NAMALWA (cell line): ENCODE results near the gene TSHZ2.
"Not testable (repeated sequence)": the region's sequence is repeated elsewhere in the genome, so short reads cannot be mapped to it uniquely, and the experiment has no call there.

Experiments used
- DNase-seq: peaks from one replicate; pipeline ENCODE4 v3.0.0-alpha.2; 2015; ENCODE audit warnings: low spot score

The TSHZ2 gene

DNA sequence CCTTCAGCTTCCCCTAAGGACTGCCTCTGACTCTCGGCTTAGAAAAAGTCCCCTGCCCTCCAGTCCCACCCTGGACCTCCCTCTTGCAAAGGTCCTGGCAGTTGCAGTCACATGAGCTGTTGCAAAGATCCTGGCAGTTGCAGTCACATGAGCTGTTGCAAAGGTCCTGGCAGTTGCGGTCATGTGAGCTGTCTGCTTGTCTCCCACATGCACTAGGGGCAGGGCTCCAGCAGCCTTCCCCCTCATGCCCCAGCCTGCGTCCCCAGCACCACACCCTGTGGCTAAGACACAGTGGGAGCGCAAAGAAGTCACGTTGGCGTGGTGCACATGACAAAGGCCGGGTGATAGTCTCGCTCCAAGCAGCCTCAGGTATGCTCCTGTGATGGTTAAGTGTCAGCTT lies 538.5 kb downstream of the TSHZ2 start:
- no peak for DNase-seq

GRCh38 chr20:53512076-53512475 lies 539.9 kb downstream of the TSHZ2 start:
- DNase-seq: no peak

- DNase-seq: no peak
These were observed 541.0 kb downstream of the TSHZ2 start for GRCh38 chr20:53513168-53513488.

- DNase-seq: no peak
These were observed 541.5 kb downstream of the TSHZ2 start for GRCh38 chr20:53513489-53514298.

DNA sequence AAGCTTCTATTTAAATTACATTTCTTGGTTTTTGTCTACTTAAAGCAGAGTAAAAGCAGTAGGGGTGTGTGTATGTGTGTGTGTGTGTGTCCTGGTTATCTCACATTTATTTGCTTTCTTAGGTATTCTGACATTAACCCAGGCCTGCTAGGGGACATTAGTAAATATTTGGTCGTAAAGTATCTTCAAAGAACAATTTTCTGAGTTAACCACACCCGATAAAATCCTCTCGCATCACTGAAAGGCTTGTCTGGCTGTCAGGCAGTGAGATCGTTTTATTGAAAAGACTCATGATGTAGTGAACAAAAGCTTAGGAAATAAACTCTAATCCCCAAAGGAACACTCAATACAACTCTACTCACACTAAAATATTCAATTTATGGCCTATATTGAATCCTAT lies 543.6 kb downstream of the TSHZ2 start:
- DNase-seq: no peak

- no peak for DNase-seq
These were observed 545.0 kb downstream of the TSHZ2 start for GRCh38 chr20:53517146-53517545.

GRCh38 chr20:53521421-53521820 lies 549.3 kb downstream of the TSHZ2 start:
- not testable (repeated sequence) for DNase-seq

DNA sequence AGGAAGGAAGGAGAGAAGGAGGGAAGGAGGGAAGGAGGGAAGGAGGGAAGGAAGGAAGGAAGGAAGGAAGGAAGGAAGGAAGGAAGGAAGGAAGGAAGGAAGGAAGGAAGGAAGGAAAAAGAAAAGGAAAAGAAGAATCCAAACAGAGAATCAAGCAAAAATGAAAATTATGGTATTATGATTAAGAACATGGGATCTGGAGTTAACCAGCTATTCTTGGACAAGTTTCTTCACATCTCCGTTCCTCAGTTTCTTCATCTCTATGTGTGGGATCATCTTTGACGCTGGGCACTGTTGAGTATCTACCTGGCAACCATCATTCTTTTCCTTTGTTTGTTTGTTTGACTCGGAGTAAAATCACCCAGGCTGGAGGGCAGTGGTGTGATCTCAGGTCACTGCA lies 549.9 kb downstream of the TSHZ2 start:
- no peak for DNase-seq

- no peak for DNase-seq
These were observed 550.5 kb downstream of the TSHZ2 start for GRCh38 chr20:53522696-53523095.

- DNase-seq: not testable (repeated sequence)
These were observed 551.5 kb downstream of the TSHZ2 start for GRCh38 chr20:53523615-53524014.

DNA sequence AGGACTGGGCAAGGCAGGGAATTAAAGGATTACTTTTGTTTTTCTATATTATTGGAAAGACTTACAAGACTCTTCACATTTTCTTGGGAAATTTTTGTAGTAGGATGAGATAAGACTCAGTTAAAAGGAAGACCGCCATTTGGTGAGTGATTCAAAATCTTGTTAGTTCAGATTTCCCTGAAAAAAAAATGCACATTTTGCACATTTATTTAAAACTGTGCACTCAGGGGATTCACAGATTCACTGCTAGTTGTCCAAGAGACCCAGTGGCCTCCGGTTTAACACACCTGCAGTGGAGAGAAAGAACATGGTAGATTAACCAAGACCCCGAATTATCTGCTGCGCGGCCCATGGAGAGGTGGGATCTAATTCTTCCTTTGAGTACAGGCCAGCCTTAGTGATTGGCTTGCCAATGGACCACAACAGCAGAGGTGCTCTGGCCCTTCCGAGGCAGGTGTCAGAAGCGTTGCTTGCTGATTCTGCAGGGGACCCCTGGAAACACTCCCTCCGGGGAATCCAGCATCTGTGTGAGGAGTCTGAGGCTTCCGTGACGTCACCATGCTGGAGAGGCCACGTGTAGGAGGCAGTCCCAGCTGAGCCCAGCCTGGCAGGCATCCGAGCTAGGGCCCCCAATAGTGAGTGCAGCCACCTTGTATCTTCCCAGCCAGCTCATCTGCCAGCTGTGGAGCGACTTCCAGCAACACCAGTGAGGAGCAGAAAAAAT lies 552.6 kb downstream of the TSHZ2 start:
- DNase-seq: no peak

DNA sequence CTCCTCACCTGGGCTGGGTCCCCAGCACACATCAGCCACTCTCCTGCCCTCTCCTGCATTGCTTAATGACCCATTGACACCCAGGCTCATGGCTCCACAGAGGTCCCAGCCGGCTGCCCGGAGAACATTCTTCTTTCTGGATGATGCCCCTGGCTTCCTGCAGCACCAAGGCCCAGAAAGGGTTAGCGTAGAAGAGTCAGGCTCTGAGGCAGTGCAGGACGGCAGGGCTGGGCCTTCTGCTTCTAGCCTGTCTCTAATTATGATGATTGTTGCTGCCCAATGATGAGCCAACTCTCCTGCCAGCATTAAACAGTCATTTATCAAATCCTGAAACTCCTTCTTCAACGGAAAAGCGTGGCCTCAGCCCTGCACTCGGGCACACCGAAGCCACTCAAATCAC lies 555.0 kb downstream of the TSHZ2 start:
- DNase-seq: no peak

DNA sequence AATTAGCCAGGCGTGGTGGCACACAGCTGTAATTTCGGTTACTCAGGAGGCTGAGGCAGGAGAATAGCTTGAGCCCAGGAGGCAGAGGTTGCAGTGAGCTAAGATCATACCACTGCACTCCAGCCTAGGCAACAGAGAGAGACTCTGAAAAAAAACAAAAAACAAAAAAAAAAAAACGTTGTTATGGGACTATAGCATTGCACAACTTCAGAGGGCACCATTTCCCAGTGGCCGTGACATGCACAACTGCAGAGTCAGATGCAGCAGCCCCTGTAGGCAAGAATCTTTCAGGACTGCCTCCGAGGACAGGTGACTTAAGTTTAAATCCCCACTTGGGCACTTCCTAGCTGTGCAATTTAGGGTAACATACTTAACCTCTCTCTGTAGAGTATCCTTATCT lies 557.5 kb downstream of the TSHZ2 start:
- DNase-seq: no peak

GRCh38 chr20:53530440-53530839 lies 558.3 kb downstream of the TSHZ2 start:
- DNase-seq: no peak

DNA sequence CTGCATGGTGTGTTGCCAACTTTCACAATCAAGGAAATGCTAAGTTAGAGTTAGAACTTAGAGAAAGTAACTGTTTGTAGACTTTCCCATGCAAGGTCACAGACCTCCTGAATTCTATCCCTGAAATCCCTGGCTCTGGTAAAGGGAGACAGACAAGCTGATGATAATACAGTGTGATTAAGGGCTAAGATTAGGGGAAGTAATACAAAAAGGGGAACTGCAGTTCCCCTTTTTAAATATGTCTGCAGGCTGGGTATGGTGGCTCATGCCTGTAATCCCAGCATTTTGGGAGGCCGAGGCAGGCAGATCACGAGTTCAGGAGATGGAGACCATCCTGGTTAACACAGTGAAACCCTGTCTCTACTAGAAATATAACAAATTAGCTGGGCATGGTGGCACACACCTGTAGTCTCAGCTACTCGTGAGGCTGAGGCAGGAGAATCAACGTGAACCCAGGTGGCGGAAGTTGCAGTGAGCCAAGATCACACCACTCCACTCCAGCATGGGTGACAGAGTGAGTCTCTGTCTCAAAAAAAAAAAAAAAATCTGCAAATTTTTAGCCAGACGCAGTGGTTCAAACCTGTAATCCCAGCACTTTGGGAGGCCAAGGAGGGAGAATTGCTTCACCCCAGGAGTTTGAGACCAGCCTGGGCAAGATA lies 560.6 kb downstream of the TSHZ2 start:
- peak; percentile 62 for DNase-seq

DNA sequence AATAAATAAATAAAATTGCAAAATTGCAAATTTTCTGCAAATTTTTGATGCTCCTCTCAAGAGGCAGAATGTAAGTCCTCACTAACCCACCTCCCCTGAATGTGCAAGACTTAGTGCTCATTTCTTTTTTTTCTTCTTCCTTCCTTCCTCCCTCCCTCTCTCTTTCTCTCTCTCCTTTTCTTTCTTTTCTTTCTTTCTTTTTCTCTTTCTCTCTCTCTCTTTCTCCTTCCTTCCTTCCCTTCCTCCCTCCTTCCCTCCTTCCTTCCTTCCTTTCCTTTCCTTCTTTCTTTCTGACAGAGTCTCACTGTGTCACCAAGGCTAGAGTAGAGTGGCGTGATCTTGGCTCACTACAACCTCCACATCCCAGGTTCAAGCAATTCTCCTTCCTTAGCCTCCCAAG lies 561.3 kb downstream of the TSHZ2 start:
- no peak for DNase-seq

- DNase-seq: no peak
These were observed 561.9 kb downstream of the TSHZ2 start for GRCh38 chr20:53534037-53534436.

DNA sequence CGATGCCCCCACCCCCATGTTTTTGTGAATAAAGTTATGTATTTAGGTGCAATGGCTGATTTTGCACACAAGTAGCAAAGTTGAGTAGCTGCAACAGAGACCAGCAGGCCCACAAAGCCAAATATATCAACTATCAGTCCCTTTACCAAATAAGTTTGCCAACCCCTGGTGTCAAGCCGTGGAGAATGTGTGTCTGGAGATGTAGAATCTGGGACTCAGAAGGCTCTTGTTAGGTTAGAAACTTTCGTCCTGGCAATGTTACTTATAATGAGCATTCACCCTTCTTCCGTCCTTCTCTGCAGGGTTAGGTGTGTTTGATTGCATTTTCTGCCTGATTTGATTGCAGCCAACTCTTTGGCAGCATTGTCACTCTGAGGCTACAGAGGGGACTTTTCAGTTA lies 563.7 kb downstream of the TSHZ2 start:
- no peak for DNase-seq

GRCh38 chr20:53536382-53536781 lies 564.2 kb downstream of the TSHZ2 start:
- not testable (repeated sequence) for DNase-seq

- no peak for DNase-seq
These were observed 567.4 kb downstream of the TSHZ2 start for GRCh38 chr20:53539516-53539915.
